Thyroid gland (tissue), 4 donors: ENCODE measurements around the gene PHF21B. TPM values are rescaled to one million over a fixed set of nuclear protein-coding genes. Genes with fewer than 3 reads are reported as not detected.

Source experiments
- DNase-seq, 2 donors: peaks; one replicate each; pipeline ENCODE4 v3.0.0-alpha.2; 2019
- H3K27ac ChIP-seq, 3 donors: fragments of 200-600 bp; sonication (generic); 1 replicate in 2 of 3; 2 replicates in 1 of 3; pipeline ENCODE4 v1.5.1; 2016 to 2019; ENCODE audit warnings: mild to moderate bottlenecking in 1 of 3, moderate library complexity in 1 of 3
- H3K27me3 ChIP-seq: fragments of 200-600 bp; sonication (generic); one replicate; pipeline ENCODE4 v1.5.1; 2019
- H3K36me3 ChIP-seq, 2 donors: fragments of 200-600 bp; sonication (generic); one replicate each; pipeline ENCODE4 v1.5.1; 2016 to 2019
- H3K4me1 ChIP-seq, 2 donors: fragments of 200-600 bp; sonication (generic); one replicate each; pipeline ENCODE4 v1.5.1; 2017 to 2019
- H3K4me3 ChIP-seq, 3 donors: fragments of 200-600 bp; sonication (generic); replicated peaks in 1 of 3; 1 replicate in 2 of 3; 2 replicates in 1 of 3; pipeline ENCODE4 v1.5.1; 2016; ENCODE audit warnings: mild to moderate bottlenecking in 1 of 3
- H3K9me3 ChIP-seq: fragments of 200-600 bp; sonication (generic); one replicate; pipeline ENCODE4 v1.5.1; 2017
- CTCF ChIP-seq, 6 experiments: fragments of 200-600 bp in 3 of 6; fragments of 450-650 bp in 3 of 6; sonication (generic) in 3 of 6; IDR thresholded peaks; one replicate each; pipeline ENCODE4 v1.5.1; 2016 to 2019; ENCODE audit warnings: antibody characterized with exemption in 6 of 6, mild to moderate bottlenecking in 2 of 6, inconsistent platforms in 1 of 6, moderate library complexity in 1 of 6
- POLR2A ChIP-seq, 2 donors: fragments of 450-650 bp; IDR thresholded peaks; one replicate each; pipeline ENCODE4 v1.6.1; 2017; ENCODE audit warnings: antibody characterized with exemption in 2 of 2, mild to moderate bottlenecking in 2 of 2, moderate library complexity in 1 of 2
- WGBS, 2 donors: methylation state at CpG; one replicate each; pipeline ENCODE4 v1.1.5; 2017; 5-methylcytosine and 5-hydroxymethylcytosine counted together
- intact Hi-C: fragments of 100-400 bp; cut with DNase I; formaldehyde crosslinking; loops from one replicate; pipeline ENCODE4 v1.15.1; 2023
- total RNA-seq, 4 donors: library from RNA; depleted of rRNA; stranded (reverse); fragments of >200 nt; gene quantifications; one replicate each; pipeline ENCODE4 v1.2.3, GENCODE V29; 2016

Gene PHF21B
- total RNA-seq, 4 donors from 2014 or later = 0.33 to 8.9 (median 2.2) TPM

- Histone ChIP-seq H3K36me3 (no peaks in the 10 kb centered on the region), H3K27ac (no peak overlapping the region), H3K4me1 (no peaks in the 10 kb centered on the region), H3K4me3 (no peak overlapping the region), H3K27me3 (no peaks in the 10 kb centered on the region), H3K9me3 (no peaks in the 10 kb centered on the region)
- TF ChIP-seq POLR2A (IDR thresholded peaks at IDR 0.05) (no peak), CTCF (IDR thresholded peaks at IDR 0.05) (no peak)
- 77 to 78% methylated on average over 8 of the region's 8 CpGs for WGBS, 2 donors
- intact Hi-C loops = no loop called here
- DNase-seq = no peak
These were observed 32.5 kb upstream of the PHF21B start for GRCh38 chr22:45042263-45042662.

GRCh38 chr22:45039133-45039532 is 29.3 kb upstream of the PHF21B start:
- 60 to 77% methylated on average over 8 of the region's 8 CpGs for WGBS, 2 donors
- intact Hi-C loops = no loop called here
- H3K4me1 ChIP-seq = no peaks in the 10 kb centered on the region
- no peak overlapping the region for H3K27ac ChIP-seq
- no peak for TF ChIP-seq CTCF (IDR thresholded peaks at IDR 0.05)
- TF ChIP-seq POLR2A (IDR thresholded peaks at IDR 0.05) = no peak
- H3K27me3 ChIP-seq = no peaks in the 10 kb centered on the region
- DNase-seq = no peak
- no peak overlapping the region for H3K4me3 ChIP-seq
- no peaks in the 10 kb centered on the region for H3K9me3 ChIP-seq
- H3K36me3 ChIP-seq = no peaks in the 10 kb centered on the region

- TF ChIP-seq CTCF (IDR thresholded peaks at IDR 0.05) (no peak), POLR2A (IDR thresholded peaks at IDR 0.05) (no peak)
- DNase-seq = no peak
- no peaks in the 10 kb centered on the region for H3K9me3 ChIP-seq
- no peaks in the 10 kb centered on the region for H3K4me1 ChIP-seq
- no peaks in the 10 kb centered on the region for H3K27me3 ChIP-seq
- H3K27ac ChIP-seq = no peak overlapping the region
- intact Hi-C loops = no loop called here
- no peaks in the 10 kb centered on the region for H3K36me3 ChIP-seq
- no peak overlapping the region for H3K4me3 ChIP-seq
- 62 to 71% methylated on average over 7 to 15 of the region's 15 CpGs for WGBS, 2 donors
These were observed 26.3 kb upstream of the PHF21B start for GRCh38 chr22:45036154-45036553.

- no peaks in the 10 kb centered on the region for H3K4me1 ChIP-seq
- H3K27ac ChIP-seq = no peak overlapping the region
- intact Hi-C loops = no loop called here
- no peaks in the 10 kb centered on the region for H3K9me3 ChIP-seq
- no peaks in the 10 kb centered on the region for H3K27me3 ChIP-seq
- 89 to 94% methylated on average over 8 of the region's 8 CpGs for WGBS, 2 donors
- no peak for TF ChIP-seq CTCF (IDR thresholded peaks at IDR 0.05)
- no peak for TF ChIP-seq POLR2A (IDR thresholded peaks at IDR 0.05)
- no peak for DNase-seq
- no peaks in the 10 kb centered on the region for H3K36me3 ChIP-seq
- H3K4me3 ChIP-seq = no peak overlapping the region
These were observed 25.0 kb upstream of the PHF21B start for GRCh38 chr22:45034821-45035220.

- TF ChIP-seq CTCF (IDR thresholded peaks at IDR 0.05) = no peak
- Histone ChIP-seq H3K27ac (no peak overlapping the region), H3K36me3 (no peaks in the 10 kb centered on the region), H3K4me1 (no peaks in the 10 kb centered on the region), H3K4me3 (no peak overlapping the region), H3K27me3 (no peaks in the 10 kb centered on the region), H3K9me3 (no peaks in the 10 kb centered on the region)
- no peak for DNase-seq
- 92% methylated on average over 10 of the region's 10 CpGs for WGBS, 2 donors
- intact Hi-C loops = no loop called here
These were observed 24.4 kb upstream of the PHF21B start for GRCh38 chr22:45034156-45034555.
